Stimulated activated CD4-positive, alpha-beta T cell treated with anti-CD3 and anti-CD28 coated beads, Interleukin-2, amount 100 ng/mL, for 48 hours (primary cell): ENCODE results near the gene PTMA.
"Not testable (repeated sequence)": the region's sequence is repeated elsewhere in the genome, so short reads cannot be mapped to it uniquely, and the experiment has no call there.

Experiments
- DNase-seq, 2 donors: peaks; one replicate each; pipeline ENCODE4 v3.0.0-alpha.2; 2020

The PTMA gene

DNA sequence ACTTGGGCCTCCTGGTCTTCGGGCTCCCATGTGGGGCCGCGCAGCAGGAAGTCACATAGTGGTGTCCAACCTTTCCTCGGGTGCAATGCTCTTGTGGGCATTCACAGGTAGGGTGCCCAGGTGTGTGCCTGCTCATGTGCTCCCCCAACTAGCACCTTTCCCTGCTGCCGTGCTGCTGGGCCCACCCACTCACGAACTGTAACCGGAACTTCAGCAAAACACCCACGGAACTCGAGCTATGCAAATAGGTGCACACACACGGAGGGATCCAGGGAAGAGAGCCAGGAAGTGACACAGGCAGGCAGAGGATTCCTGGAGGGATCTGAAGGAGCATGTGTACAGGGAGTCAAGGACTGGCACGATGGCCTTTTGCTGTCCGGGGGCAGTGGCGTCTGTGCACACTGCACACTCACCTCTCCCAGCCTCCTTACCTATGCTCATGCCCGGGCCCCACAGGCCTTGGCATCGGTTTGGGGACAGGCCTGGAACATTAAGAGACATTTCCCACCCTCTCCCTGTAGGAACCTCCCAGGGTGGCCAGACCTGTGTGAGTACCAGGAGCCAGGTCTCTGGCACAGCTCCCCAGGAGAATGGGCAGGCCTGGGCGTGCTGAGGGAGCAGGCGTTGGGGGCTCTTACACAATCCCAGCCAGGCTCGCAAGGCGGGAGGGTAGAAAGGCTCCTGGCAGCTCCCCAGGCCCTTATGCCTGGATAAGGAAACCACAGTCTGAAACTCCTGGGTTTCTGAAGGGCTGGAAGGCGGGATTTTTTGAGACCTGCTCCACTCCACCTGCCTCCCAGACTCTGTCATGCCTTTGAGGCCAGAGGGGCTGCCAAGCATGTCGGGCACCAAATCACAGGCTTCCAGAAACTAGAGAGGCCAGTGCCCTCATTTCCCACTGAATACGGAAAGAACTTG lies 6.6 kb upstream of the PTMA start:
- no peak for DNase-seq

DNA sequence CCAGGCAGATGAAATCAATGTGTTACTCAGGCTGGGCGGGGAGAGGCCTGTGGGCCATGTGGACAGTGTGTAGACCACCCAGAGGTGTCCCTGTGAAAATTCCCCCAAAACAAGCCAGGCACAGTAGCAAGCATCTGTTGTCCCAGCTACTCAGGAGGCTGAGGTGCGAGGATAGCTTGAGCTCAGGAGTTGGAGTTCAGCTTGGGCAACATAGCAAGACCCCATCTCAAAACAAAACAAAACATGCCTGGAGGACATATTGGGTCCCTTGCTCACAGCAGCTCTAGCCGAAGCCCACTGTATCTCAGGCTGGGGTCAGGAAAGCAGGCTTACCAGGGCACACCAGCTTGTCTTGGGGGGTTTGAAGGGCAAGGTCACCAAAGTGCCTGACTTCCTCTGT lies 4.3 kb upstream of the PTMA start:
- DNase-seq, result no peak

- peak; percentile 96 to 99 for DNase-seq
Measured at GRCh38 chr2:231706731-231707624, 1.3 kb upstream of the PTMA start.

- DNase-seq, result peak in 1 of 2 donors; percentile 53
Measured at GRCh38 chr2:231707625-231707926, 749 bp upstream of the PTMA start.

- peak in 1 of 2 donors; percentile 37 for DNase-seq
Measured at GRCh38 chr2:231708773-231709635, 679 bp downstream of the PTMA start.

- no peak for DNase-seq
Measured at GRCh38 chr2:231709636-231709980, 1.3 kb downstream of the PTMA start.

- peak; percentile 88 to 91 for DNase-seq
Measured at GRCh38 chr2:231709981-231710798, 1.9 kb downstream of the PTMA start.

GRCh38 chr2:231710799-231711676 lies 2.7 kb downstream of the PTMA start:
- DNase-seq, result no peak

- no peak for DNase-seq
Measured at GRCh38 chr2:231711677-231712450, 3.5 kb downstream of the PTMA start.

- DNase-seq, result not testable (repeated sequence)
Measured at GRCh38 chr2:231712451-231713021, 4.2 kb downstream of the PTMA start.

GRCh38 chr2:231713406-231713729 lies 5.0 kb downstream of the PTMA start:
- not testable (repeated sequence) for DNase-seq

- peak; percentile 93 to 95 for DNase-seq
Measured at GRCh38 chr2:231713730-231714638, 5.7 kb downstream of the PTMA start.

DNA sequence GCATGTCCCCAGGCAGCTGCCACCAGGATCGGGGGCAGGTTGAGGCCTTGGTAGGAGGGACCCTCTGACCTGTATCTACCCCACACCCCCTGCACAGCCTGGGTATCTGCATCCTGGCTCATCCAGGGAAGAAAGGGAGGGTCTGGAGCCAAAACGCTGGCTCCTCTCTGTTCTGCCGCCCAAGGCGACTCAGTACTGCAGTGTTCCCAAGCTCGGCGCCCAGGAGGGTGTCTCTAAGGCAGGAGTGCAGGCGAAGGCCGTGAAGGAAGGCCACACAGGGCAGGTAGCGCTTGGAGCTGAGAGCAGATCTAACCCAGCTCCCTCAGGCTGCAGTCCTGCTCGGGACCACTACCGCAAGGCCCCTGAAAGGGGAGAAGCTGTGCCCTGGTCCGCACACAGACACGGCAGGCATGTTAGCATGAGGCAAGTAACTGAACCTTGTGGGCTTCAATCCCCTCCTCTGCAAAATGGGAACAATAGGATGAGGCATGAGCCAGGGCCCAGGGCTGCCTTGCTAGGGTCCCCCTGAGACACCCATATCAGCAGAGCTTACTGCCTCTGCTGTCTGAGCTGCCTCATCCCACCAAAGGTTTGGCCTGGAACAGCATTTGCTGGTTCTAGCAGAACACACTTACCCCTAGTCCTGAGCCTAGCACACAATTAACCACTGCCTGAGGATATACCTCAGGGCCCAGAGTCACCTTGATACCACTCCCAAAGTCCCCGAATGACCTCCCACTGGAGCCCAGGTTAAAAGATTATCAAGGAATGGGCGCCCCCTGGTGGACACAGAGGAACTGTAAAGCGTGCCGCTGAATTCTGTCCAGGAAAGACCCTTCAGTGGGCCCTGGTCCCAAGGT lies 6.5 kb downstream of the PTMA start:
- peak; percentile 87 for DNase-seq

GRCh38 chr2:231715499-231715837 lies 7.1 kb downstream of the PTMA start:
- no peak for DNase-seq

DNA sequence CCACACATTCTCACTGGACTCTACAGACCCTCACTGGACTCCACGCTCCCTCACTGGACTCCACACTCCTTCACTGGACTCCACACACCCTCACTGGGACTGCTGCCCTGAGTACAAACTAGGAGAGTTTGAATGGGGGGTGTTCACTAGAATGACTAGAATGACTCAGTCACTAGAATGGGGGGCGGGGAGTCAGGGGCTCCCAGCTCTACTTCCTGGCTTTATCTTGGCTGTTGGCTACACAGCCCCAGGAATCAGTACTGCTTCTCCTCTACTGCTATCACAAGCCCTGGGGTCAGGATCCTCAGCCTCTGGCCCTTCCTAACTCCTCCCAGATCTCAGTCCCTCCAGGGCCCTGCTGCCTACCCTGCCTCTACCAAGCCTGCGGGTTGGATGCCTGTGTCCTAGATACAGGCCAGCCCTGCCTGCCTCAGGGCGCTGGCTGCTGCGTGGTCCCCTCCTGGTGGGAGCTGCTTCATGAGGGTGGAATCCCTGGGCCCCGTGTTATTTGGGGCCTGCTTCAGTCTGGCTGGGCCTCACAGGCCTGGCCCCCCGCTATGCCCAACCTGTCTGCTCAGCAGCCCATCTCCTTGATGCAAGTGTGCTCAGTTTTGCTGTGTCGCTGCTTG lies 7.8 kb downstream of the PTMA start:
- no peak for DNase-seq

DNA sequence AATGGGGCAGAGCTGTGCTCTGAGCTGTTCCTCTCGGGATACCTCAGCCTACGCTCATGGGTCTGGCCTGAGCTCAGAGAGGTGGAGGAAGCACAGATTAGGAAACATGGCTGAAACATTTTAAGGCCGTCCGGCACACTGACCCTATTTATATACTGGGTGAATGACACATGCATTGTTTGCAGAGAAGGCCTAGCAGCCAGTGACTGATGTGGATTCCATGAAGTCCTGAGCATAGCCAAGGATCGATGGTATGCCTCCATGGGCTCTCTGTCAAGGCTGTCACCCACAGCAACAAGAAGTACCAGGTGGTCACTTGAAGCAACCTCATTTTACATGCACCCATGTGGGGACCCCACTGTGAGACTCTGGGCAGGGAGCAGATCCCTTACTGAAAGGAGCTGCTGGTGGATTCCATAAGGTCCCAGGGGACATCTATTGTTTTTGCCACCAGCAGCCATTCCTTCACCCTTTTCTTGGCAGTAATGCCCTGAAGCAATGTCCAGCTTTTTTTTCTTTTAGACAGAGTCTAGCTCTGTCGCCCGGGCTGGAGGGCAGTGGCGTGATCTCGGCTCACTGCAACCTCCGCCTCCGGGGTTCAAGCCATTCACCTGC lies 8.4 kb downstream of the PTMA start:
- DNase-seq, result no peak
